ENCODE data around the gene PSMA6. TPM values are rescaled to one million over a fixed set of nuclear protein-coding genes. Genes with fewer than 3 reads are reported as not detected.
"Not testable (repeated sequence)": the region's sequence is repeated elsewhere in the genome, so short reads cannot be mapped to it uniquely, and the experiment has no call there.

PSMA6 gene
- total RNA-seq, 1 donor from 2014 or later, result 196 TPM

GRCh38 chr14:35342489-35343010 lies 50.4 kb downstream of the PSMA6 start:
- no peak for TF ChIP-seq CTCF (conservative IDR thresholded peaks at IDR 0.05; ENCODE audit: low read depth, low read length)
- no peak overlapping the region for H3K4me3 ChIP-seq (ENCODE audit: low read depth, low read length)
- DNase-seq (ENCODE audit: low read depth), result no peak

GRCh38 chr14:35343702-35344101 lies 51.5 kb downstream of the PSMA6 start:
- no peak for DNase-seq (ENCODE audit: low read depth)
- no peak overlapping the region for H3K4me3 ChIP-seq (ENCODE audit: low read depth, low read length)
- no peak for TF ChIP-seq CTCF (conservative IDR thresholded peaks at IDR 0.05; ENCODE audit: low read depth, low read length)

- TF ChIP-seq CTCF (conservative IDR thresholded peaks at IDR 0.05; ENCODE audit: low read depth, low read length), result no peak
- no peak for DNase-seq (ENCODE audit: low read depth)
- H3K4me3 ChIP-seq (ENCODE audit: low read depth, low read length), result no peak overlapping the region
Observed at GRCh38 chr14:35344107-35344807, 52.1 kb downstream of the PSMA6 start.

GRCh38 chr14:35346738-35347322 lies 54.6 kb downstream of the PSMA6 start:
- DNase-seq (ENCODE audit: low read depth), result no peak
- H3K4me3 ChIP-seq (ENCODE audit: low read depth, low read length), result no peak overlapping the region
- TF ChIP-seq CTCF (conservative IDR thresholded peaks at IDR 0.05; ENCODE audit: low read depth, low read length), result no peak

- no peak for TF ChIP-seq CTCF (conservative IDR thresholded peaks at IDR 0.05; ENCODE audit: low read depth, low read length)
- H3K4me3 ChIP-seq (ENCODE audit: low read depth, low read length), result no peak overlapping the region
- DNase-seq (ENCODE audit: low read depth), result no peak
Observed at GRCh38 chr14:35347323-35348043, 55.3 kb downstream of the PSMA6 start.

GRCh38 chr14:35348044-35348380 lies 55.8 kb downstream of the PSMA6 start:
- H3K4me3 ChIP-seq (ENCODE audit: low read depth, low read length); DNase-seq (ENCODE audit: low read depth): not testable (repeated sequence)

- H3K4me3 ChIP-seq (ENCODE audit: low read depth, low read length), result no peak overlapping the region
- no peak for TF ChIP-seq CTCF (conservative IDR thresholded peaks at IDR 0.05; ENCODE audit: low read depth, low read length)
- no peak for DNase-seq (ENCODE audit: low read depth)
Observed at GRCh38 chr14:35349496-35350365, 57.5 kb downstream of the PSMA6 start.
